PC-3 (cell line): ENCODE results near the gene CUEDC2.

Source experiments
- EZH2 ChIP-seq: fragments of 300-600 bp; sonication (generic); IDR thresholded peaks from one replicate; pipeline ENCODE4 v1.6.1; 2017; ENCODE audit warnings: antibody characterized with exemption, mild to moderate bottlenecking, low read length; ENCODE audit not compliant: unreplicated experiment
- EZH2phosphoT487 ChIP-seq: fragments of 300-600 bp; sonication (generic); IDR thresholded peaks from 2 replicates; pipeline ENCODE4 v1.6.1; 2018; ENCODE audit warnings: mild to moderate bottlenecking, antibody characterized with exemption, low read length, borderline replicate concordance
- TF ChIP-seq, protein P1 (sequence below): fragments of 300-600 bp; sonication (generic); conservative IDR thresholded peaks from 2 replicates; pipeline ENCODE4 v1.5.1; 2017; ENCODE audit warnings: antibody characterized with exemption, low read depth, mild to moderate bottlenecking, low read length

DNA sequence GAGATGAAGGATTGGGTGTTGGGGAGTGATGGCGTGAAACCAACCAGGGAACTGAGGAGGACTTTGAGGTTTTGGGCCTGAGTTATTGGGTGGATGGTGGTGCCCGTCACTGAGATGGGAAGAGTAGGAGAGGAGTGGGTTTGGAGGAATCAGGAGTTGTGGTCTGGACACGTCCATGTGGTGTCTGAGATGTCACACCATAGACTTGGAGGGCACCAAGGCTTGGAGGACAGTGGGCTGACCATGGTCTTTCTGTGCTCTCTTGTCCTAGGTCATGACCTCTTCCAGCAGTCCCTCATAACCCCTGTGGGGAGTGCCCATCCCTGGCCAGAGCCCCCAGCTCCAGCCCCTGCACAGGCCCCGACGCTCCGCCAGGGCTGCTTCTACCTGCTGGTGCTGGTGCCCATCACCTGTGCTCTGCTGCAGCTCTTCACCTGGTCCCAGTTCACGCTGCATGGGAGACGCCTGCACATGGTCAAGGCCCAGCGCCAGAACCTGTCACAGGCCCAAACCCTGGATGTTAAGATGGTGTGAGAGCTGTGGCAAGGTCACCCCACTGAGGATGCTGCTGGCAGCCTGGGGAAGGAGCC lies 43.2 kb upstream of the CUEDC2 start:
- TF ChIP-seq EZH2, result no peak
- TF ChIP-seq, protein P1, sequence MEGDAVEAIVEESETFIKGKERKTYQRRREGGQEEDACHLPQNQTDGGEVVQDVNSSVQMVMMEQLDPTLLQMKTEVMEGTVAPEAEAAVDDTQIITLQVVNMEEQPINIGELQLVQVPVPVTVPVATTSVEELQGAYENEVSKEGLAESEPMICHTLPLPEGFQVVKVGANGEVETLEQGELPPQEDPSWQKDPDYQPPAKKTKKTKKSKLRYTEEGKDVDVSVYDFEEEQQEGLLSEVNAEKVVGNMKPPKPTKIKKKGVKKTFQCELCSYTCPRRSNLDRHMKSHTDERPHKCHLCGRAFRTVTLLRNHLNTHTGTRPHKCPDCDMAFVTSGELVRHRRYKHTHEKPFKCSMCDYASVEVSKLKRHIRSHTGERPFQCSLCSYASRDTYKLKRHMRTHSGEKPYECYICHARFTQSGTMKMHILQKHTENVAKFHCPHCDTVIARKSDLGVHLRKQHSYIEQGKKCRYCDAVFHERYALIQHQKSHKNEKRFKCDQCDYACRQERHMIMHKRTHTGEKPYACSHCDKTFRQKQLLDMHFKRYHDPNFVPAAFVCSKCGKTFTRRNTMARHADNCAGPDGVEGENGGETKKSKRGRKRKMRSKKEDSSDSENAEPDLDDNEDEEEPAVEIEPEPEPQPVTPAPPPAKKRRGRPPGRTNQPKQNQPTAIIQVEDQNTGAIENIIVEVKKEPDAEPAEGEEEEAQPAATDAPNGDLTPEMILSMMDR, result no peak
- no peak for TF ChIP-seq EZH2phosphoT487
